ENCODE results near the gene GEMIN4. TPM values are rescaled to one million over a fixed set of nuclear protein-coding genes. Genes with fewer than 3 reads are reported as not detected.
A peak's percentile ranks its signal among the peaks of the same experiment; 100 is the strongest.
"Not testable (repeated sequence)": the region's sequence is repeated elsewhere in the genome, so short reads cannot be mapped to it uniquely, and the experiment has no call there.

The GEMIN4 gene
- total RNA-seq, 6 donors from 2014 or later, result 17.6 to 79.6 (median 21.5) TPM

DNA sequence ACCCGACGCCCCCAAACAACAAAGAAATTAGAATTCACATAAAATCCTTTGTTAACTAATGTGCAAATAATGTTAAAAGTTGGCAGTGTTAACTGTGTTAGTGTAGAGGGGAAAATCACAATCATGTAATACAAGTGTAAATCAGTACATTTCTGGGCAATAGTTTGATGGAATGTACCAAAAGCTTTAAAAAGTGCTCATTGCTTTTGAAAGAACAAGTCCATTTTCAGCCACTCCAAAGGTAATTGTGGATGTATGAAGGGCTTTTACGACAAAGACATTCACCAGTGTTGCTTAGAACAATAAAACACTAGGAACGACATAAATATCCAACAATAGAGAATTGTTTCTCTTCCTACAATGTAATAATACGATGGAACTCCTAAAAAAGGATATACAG lies 21.0 kb upstream of the GEMIN4 start:
- ATAC-seq (ENCODE audit: low FRiP score in 2 of 2) (no peak), DNase-seq (no peak)
- Histone ChIP-seq H3K36me3 (peaks cover 23 to 87% (median 69%) of the 10 kb centered on the region in 4 donors), H3K27ac (no peak overlapping the region), H3K9me3 (no peaks in the 10 kb centered on the region), H3K27me3 (no peaks in the 10 kb centered on the region), H3K4me1 (no peaks in the 10 kb centered on the region), H3K4me3 (no peak overlapping the region)
- TF ChIP-seq POLR2A (IDR thresholded peaks at IDR 0.05), result no peak
- TF ChIP-seq POLR2AphosphoS5 (IDR thresholded peaks at IDR 0.05), result no peak
- TF ChIP-seq EP300 (IDR thresholded peaks at IDR 0.05), result no peak
- TF ChIP-seq, protein P1, sequence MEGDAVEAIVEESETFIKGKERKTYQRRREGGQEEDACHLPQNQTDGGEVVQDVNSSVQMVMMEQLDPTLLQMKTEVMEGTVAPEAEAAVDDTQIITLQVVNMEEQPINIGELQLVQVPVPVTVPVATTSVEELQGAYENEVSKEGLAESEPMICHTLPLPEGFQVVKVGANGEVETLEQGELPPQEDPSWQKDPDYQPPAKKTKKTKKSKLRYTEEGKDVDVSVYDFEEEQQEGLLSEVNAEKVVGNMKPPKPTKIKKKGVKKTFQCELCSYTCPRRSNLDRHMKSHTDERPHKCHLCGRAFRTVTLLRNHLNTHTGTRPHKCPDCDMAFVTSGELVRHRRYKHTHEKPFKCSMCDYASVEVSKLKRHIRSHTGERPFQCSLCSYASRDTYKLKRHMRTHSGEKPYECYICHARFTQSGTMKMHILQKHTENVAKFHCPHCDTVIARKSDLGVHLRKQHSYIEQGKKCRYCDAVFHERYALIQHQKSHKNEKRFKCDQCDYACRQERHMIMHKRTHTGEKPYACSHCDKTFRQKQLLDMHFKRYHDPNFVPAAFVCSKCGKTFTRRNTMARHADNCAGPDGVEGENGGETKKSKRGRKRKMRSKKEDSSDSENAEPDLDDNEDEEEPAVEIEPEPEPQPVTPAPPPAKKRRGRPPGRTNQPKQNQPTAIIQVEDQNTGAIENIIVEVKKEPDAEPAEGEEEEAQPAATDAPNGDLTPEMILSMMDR (IDR thresholded peaks at IDR 0.05), result no peak
- WGBS, 2 donors, result 83 to 88% methylated on average over 5 of the region's 5 CpGs

DNA sequence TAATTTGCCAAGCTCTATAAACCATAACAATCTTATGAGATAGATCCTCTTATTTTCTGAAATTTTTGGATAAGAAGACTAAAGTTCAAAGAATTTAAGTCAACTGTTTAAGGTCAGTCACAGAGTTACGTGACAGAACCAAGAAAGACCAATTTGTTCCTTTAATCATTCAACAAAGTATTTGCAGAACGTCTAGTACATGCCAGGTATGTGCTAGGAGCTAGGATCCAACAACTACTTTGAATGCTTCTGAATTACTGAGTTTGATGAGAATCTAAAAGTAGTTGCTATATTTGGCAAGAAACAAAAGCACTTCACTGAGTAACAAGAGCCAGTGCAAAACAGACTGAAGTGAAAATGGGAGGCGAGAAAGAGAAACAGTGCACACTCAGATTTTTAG lies 15.0 kb upstream of the GEMIN4 start:
- Histone ChIP-seq H3K36me3 (peaks cover 19 to 84% (median 67%) of the 10 kb centered on the region in 4 donors), H3K4me3 (no peak overlapping the region), H3K4me1 (no peaks in the 10 kb centered on the region), H3K27ac (peak overlapping the region in 3 of 4 donors; percentile 8 to 44 (median 23)), H3K27me3 (no peaks in the 10 kb centered on the region), H3K9me3 (no peaks in the 10 kb centered on the region)
- WGBS, 2 donors, result 63 to 68% methylated on average over 3 of the region's 3 CpGs
- ATAC-seq (ENCODE audit: low FRiP score in 2 of 2) (no peak), DNase-seq (no peak)
- no peak for TF ChIP-seq EP300 (IDR thresholded peaks at IDR 0.05)
- no peak for TF ChIP-seq POLR2AphosphoS5 (IDR thresholded peaks at IDR 0.05)
- TF ChIP-seq, protein P1 (IDR thresholded peaks at IDR 0.05), result no peak
- no peak for TF ChIP-seq POLR2A (IDR thresholded peaks at IDR 0.05)

DNA sequence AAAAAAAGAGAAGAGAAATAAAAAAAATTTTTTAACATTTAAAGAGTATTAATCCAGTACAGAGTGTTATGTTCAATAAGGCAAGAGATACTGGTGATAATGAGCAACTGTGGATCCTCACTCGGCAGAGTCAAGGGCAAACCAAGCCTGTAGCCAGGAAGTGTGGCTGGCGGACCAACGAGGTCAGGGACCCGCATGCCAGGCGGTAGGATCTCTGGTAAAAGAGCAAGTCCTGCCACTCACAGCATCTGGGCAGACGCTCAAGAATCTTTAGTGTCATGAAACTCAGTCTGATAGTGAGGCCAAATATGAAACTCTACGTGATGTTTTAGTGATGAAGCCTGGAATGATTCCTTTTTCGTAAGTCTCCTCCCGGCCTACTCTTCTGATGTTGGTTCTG lies 8.3 kb upstream of the GEMIN4 start:
- Histone ChIP-seq H3K4me3 (no peak overlapping the region), H3K4me1 (peaks cover 0 to 8% (median 0%) of the 10 kb centered on the region in 4 donors), H3K36me3 (peaks cover 7 to 77% (median 34%) of the 10 kb centered on the region in 4 donors), H3K27ac (no peak overlapping the region), H3K27me3 (no peaks in the 10 kb centered on the region), H3K9me3 (no peaks in the 10 kb centered on the region)
- DNase-seq, result no peak
- TF ChIP-seq, protein P1 (IDR thresholded peaks at IDR 0.05), result no peak
- TF ChIP-seq EP300 (IDR thresholded peaks at IDR 0.05), result no peak
- no peak for TF ChIP-seq POLR2A (IDR thresholded peaks at IDR 0.05)
- no peak for TF ChIP-seq POLR2AphosphoS5 (IDR thresholded peaks at IDR 0.05)
- no peak for ATAC-seq (ENCODE audit: low FRiP score in 2 of 2)
- WGBS, 2 donors, result 88 to 89% methylated on average over 9 of the region's 9 CpGs

DNA sequence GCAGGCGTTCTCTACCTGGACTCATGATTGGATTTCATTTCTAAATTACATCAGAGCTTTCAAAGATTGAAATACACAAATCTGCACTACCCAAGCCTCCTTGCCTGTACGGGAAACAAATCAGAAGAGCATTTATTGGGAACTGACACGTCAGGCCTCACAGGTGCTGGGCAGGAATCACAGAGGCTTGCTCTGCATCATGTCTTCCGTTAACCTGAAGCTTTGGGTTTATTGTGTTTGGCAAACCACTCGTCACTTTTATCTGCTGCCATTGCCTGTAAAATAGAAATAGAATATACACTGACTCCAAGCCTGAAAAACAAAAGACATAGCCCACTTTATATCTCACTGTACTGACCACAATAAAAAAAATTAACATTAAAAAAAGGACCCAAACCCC lies 7.9 kb upstream of the GEMIN4 start:
- TF ChIP-seq, protein P1 (IDR thresholded peaks at IDR 0.05), result no peak
- TF ChIP-seq POLR2AphosphoS5 (IDR thresholded peaks at IDR 0.05), result no peak
- no peak for TF ChIP-seq POLR2A (IDR thresholded peaks at IDR 0.05)
- no peak for TF ChIP-seq EP300 (IDR thresholded peaks at IDR 0.05)
- Histone ChIP-seq H3K36me3 (peaks cover 7 to 74% (median 33%) of the 10 kb centered on the region in 4 donors), H3K4me1 (peaks cover 0 to 8% (median 0%) of the 10 kb centered on the region in 4 donors), H3K9me3 (no peaks in the 10 kb centered on the region), H3K4me3 (no peak overlapping the region), H3K27ac (no peak overlapping the region), H3K27me3 (no peaks in the 10 kb centered on the region)
- WGBS, 2 donors, result 93 to 95% methylated on average over 5 of the region's 5 CpGs
- DNase-seq, result no peak
- no peak for ATAC-seq (ENCODE audit: low FRiP score in 2 of 2)

DNA sequence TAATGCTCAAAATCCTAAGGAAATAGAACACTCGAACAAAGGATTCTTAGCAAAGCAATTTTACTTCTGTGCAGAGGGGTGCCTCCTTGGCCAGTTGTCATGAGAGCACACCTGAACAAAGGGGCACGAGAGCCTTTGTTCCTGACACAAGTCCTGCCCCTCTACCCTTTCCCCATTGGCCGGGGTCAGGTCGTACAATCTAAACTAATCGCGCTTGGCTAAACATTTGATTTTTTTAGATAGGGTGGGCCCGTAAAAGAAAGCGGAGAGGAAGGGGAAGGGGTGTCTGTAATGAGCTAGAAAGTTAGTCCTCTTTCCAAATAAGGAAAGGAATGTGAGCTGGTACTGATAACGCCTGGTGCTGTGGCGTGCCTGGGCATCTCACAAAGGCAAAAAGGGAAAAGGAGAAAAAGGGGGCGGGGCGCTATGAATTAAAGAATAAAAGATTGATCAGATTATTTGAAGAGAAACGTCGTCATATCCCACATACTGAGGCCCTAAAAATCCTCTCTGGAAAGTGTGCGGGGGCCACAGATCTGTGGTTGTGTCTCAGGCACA lies 4.0 kb upstream of the GEMIN4 start:
- 40 to 59% methylated on average over 15 of the region's 15 CpGs for WGBS, 2 donors
- H3K9me3 ChIP-seq, result not testable (repeated sequence)

DNA sequence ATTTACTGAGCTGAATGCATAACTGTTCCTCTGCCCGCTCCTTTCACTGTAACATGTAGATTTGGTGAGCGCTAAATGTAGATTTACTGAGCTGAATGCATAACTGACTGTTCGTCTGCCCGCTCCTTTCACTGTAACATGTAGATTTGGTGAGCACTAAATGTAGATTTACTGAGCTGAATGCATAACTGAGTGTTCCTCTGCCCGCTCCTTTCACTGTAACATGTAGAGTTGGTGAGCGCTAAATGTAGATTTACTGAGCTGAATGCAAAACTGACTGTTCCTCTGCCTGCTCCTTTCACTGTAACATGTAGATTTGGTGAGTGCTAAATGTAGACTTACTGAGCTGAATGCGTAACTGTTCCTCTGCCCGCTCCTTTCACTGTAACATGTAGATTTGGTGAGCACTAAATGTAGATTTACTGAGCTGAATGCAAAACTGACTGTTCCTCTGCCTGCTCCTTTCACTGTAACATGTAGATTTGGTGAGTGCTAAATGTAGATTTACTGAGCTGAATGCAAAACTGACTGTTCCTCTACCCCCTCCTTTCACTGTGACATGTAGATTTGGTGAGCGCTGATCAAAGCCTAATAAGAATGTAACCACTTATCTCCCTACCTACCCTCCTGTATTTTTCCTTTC lies 3.4 kb upstream of the GEMIN4 start:
- peaks cover 10 to 29% (median 13%) of the 10 kb centered on the region in 4 donors for H3K4me1 ChIP-seq
- not testable (repeated sequence) for ATAC-seq (ENCODE audit: low FRiP score in 2 of 2); H3K27me3 ChIP-seq; H3K9me3 ChIP-seq; DNase-seq; H3K4me3 ChIP-seq
- peak overlapping the region in 1 of 4 donors; percentile 15 for H3K27ac ChIP-seq
- WGBS, 2 donors, result 93 to 95% methylated on average over 9 of the region's 9 CpGs
- peaks cover 3 to 31% (median 10%) of the 10 kb centered on the region in 4 donors for H3K36me3 ChIP-seq

More for the DNA sequence above, 4.0 kb upstream of the GEMIN4 start:
- ATAC-seq (ENCODE audit: low FRiP score in 2 of 2); H3K4me3 ChIP-seq; H3K27me3 ChIP-seq; DNase-seq: not testable (repeated sequence)
- Histone ChIP-seq H3K4me1 (peaks cover 4 to 22% (median 7%) of the 10 kb centered on the region in 4 donors), H3K27ac (peak overlapping the region in 1 of 4 donors; percentile 15), H3K36me3 (peaks cover 3 to 38% (median 11%) of the 10 kb centered on the region in 4 donors)
